SK-N-SH (cell line): Measurements from ENCODE around the gene PRICKLE4.

Source experiments
- FOXJ3 ChIP-seq: sonication (generic); formaldehyde crosslinking; IDR thresholded peaks from 2 replicates; pipeline ENCODE4 v1.5.1; 2020; ENCODE audit warnings: mild to moderate bottlenecking, missing genetic modification reagents
- GABPA ChIP-seq: IDR thresholded peaks from 2 replicates; pipeline ENCODE4 v1.4.0; 2012; ENCODE audit warnings: low read depth, mild to moderate bottlenecking
- JUND ChIP-seq: IDR thresholded peaks from 2 replicates; pipeline ENCODE4 v1.4.0; 2012
- NFIC ChIP-seq: IDR thresholded peaks from 2 replicates; pipeline ENCODE4 v1.4.0; 2012; ENCODE audit warnings: borderline replicate concordance
- NRF1 ChIP-seq: IDR thresholded peaks from 2 replicates; pipeline ENCODE4 v1.6.1; 2012; ENCODE audit warnings: low read depth, mild to moderate bottlenecking, low read length
- RCOR1 ChIP-seq: fragments of 150-350 bp; IDR thresholded peaks from 2 replicates; pipeline ENCODE4 v1.6.1; 2017; ENCODE audit warnings: antibody characterized with exemption, low read length
- TEAD4 ChIP-seq: IDR thresholded peaks from 2 replicates; pipeline ENCODE4 v1.4.0; 2012; ENCODE audit warnings: mild to moderate bottlenecking, borderline replicate concordance; ENCODE audit not compliant: insufficient read depth
- YY1 ChIP-seq: IDR thresholded peaks from 2 replicates; pipeline ENCODE4 v1.4.0; 2012; ENCODE audit warnings: low read depth, mild to moderate bottlenecking
- TF ChIP-seq, protein P1 (sequence below): IDR thresholded peaks from 2 replicates; pipeline ENCODE4 v1.4.0; 2012; ENCODE audit warnings: low read depth, borderline replicate concordance
- TF ChIP-seq, protein P2 (sequence below): fragments of 200-600 bp; sonication (generic); IDR thresholded peaks from 2 replicates; pipeline ENCODE4 v1.6.1; 2017; ENCODE audit warnings: antibody characterized with exemption, mild to moderate bottlenecking, moderate library complexity
- TF ChIP-seq, protein P3 (sequence below): IDR thresholded peaks from 2 replicates; pipeline ENCODE4 v1.4.0; 2012; ENCODE audit warnings: low read depth
- TF ChIP-seq, protein P4 (sequence below): fragments of 150-350 bp; IDR thresholded peaks from 2 replicates; pipeline ENCODE4 v1.6.1; 2017; ENCODE audit warnings: antibody characterized with exemption, low read length, low read depth, borderline replicate concordance

DNA sequence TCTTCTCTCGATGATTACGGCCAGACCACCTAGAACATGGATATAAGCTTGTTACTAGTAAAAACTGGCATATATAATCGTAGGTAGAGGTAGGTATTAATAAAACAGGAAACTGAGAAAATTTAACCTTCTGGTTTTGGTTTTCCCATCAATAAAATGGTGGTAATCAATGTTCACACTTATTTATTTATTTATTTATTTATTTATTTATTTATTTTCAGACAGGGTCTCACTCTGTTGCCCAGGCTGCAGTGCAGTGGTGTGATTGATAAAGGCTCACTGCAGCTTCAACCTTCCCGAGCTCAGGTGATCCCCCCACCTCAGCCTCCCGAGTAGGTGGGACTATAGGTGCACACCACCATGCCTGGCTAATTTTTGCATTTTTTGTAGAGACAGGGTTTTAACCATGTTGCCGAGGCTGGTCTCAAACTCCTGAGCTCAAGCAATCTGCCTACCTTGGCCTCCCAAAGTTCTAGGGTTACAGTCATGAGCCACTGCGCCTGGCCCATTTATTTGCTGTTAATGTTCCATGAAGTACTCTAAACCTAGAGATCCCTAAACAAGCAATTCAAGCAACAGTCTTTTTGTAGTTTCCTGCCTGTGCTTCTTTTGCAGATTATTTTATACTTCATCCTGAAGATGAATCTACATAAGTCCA is 18.4 kb downstream of the PRICKLE4 start:
- TF ChIP-seq, protein P1, sequence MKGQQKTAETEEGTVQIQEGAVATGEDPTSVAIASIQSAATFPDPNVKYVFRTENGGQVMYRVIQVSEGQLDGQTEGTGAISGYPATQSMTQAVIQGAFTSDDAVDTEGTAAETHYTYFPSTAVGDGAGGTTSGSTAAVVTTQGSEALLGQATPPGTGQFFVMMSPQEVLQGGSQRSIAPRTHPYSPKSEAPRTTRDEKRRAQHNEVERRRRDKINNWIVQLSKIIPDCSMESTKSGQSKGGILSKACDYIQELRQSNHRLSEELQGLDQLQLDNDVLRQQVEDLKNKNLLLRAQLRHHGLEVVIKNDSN = no peak
- TF ChIP-seq, protein P2, sequence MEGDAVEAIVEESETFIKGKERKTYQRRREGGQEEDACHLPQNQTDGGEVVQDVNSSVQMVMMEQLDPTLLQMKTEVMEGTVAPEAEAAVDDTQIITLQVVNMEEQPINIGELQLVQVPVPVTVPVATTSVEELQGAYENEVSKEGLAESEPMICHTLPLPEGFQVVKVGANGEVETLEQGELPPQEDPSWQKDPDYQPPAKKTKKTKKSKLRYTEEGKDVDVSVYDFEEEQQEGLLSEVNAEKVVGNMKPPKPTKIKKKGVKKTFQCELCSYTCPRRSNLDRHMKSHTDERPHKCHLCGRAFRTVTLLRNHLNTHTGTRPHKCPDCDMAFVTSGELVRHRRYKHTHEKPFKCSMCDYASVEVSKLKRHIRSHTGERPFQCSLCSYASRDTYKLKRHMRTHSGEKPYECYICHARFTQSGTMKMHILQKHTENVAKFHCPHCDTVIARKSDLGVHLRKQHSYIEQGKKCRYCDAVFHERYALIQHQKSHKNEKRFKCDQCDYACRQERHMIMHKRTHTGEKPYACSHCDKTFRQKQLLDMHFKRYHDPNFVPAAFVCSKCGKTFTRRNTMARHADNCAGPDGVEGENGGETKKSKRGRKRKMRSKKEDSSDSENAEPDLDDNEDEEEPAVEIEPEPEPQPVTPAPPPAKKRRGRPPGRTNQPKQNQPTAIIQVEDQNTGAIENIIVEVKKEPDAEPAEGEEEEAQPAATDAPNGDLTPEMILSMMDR = no peak
- TF ChIP-seq TEAD4 = no peak
- TF ChIP-seq, protein P3, sequence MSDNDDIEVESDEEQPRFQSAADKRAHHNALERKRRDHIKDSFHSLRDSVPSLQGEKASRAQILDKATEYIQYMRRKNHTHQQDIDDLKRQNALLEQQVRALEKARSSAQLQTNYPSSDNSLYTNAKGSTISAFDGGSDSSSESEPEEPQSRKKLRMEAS = no peak
- no peak for TF ChIP-seq GABPA
- no peak for TF ChIP-seq JUND
- no peak for TF ChIP-seq FOXJ3 (CRISPR knock-in tag)
- no peak for TF ChIP-seq YY1
- TF ChIP-seq NRF1 = no peak
- TF ChIP-seq RCOR1 = no peak
- no peak for TF ChIP-seq NFIC
- TF ChIP-seq, protein P4, sequence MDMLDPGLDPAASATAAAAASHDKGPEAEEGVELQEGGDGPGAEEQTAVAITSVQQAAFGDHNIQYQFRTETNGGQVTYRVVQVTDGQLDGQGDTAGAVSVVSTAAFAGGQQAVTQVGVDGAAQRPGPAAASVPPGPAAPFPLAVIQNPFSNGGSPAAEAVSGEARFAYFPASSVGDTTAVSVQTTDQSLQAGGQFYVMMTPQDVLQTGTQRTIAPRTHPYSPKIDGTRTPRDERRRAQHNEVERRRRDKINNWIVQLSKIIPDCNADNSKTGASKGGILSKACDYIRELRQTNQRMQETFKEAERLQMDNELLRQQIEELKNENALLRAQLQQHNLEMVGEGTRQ = no peak
